H1 (cell line): Measurements from ENCODE around the gene TNNT3. TPM values are rescaled to one million over a fixed set of nuclear protein-coding genes. Genes with fewer than 3 reads are reported as not detected.

Experiments used
- CTCF ChIA-PET: fragments of 300-600 bp; sonication (Branson Sonifier 250); formaldehyde crosslinking; loops from one replicate; lab custom pipeline; 2021; ENCODE audit not compliant: partially characterized antibody; lab: Charles Lee
- POLR2A ChIA-PET: fragments of 300-600 bp; sonication (Branson Sonifier 250); formaldehyde crosslinking; loops from one replicate; lab custom pipeline; 2021; ENCODE audit warnings: inconsistent platforms; ENCODE audit not compliant: partially characterized antibody; lab: Charles Lee
- DNase-seq, 2 experiments: peaks; one replicate each; pipeline versions ENCODE4 v3.0.0 to v3.0.0-alpha.2; 2010 to 2022; ENCODE audit warnings: low spot score in 2 of 2, low read depth in 1 of 2, mixed read lengths in 1 of 2
- FAIRE-seq: peaks from 2 replicates; lab custom pipeline; 2011; peaks lifted over from hg19 to GRCh38; lab: Jason Lieb, UNC
- H2AFZ ChIP-seq: 2 replicates; pipeline ENCODE4 v1.8.1; 2012; ENCODE audit warnings: low read length, inconsistent platforms
- H2AK5ac ChIP-seq: 2 replicates; pipeline ENCODE4 v1.6.1; 2013; ENCODE audit warnings: low read depth, low read length
- H2BK120ac ChIP-seq: replicated peaks from 2 replicates; pipeline ENCODE3; 2013; ENCODE audit warnings: low read depth, low read length, inconsistent platforms
- H2BK12ac ChIP-seq: 2 replicates; pipeline ENCODE4 v1.6.1; 2013; ENCODE audit warnings: low read depth, low read length
- H2BK15ac ChIP-seq: 2 replicates; pipeline ENCODE4 v1.6.1; 2013; ENCODE audit warnings: low read length
- H2BK20ac ChIP-seq: 2 replicates; pipeline ENCODE4 v1.6.1; 2013; ENCODE audit warnings: low read length
- H2BK5ac ChIP-seq: 2 replicates; pipeline ENCODE4 v1.6.1; 2013; ENCODE audit warnings: low read depth, low read length
- H3K14ac ChIP-seq: 2 replicates; pipeline ENCODE4 v1.6.1; 2013; ENCODE audit warnings: inconsistent platforms; ENCODE audit not compliant: insufficient read length
- H3K18ac ChIP-seq: 2 replicates; pipeline ENCODE4 v1.6.1; 2013; ENCODE audit warnings: low read length; ENCODE audit errors: extremely low read depth
- H3K23ac ChIP-seq: 2 replicates; pipeline ENCODE4 v1.6.1; 2013; ENCODE audit warnings: inconsistent platforms; ENCODE audit not compliant: insufficient read length
- H3K23me2 ChIP-seq: 2 replicates; pipeline ENCODE4 v1.6.1; 2013; ENCODE audit warnings: low read depth, low read length
- H3K27ac ChIP-seq: 2 replicates; pipeline ENCODE4 v1.6.1; 2011; ENCODE audit warnings: low read depth, low read length, inconsistent platforms
- H3K27me3 ChIP-seq, 4 experiments: replicated peaks in 1 of 4; 1 replicate in 1 of 4; 2 replicates in 3 of 4; pipeline versions ENCODE4 v1.6.1 to v1.8.1; 2011 to 2013; ENCODE audit warnings: low read length in 3 of 4, mild to moderate bottlenecking in 3 of 4, inconsistent platforms in 2 of 4, mixed read lengths in 2 of 4, moderate library complexity in 1 of 4; ENCODE audit not compliant: control insufficient read depth in 3 of 4, insufficient read depth in 3 of 4; ENCODE audit errors: extremely low read depth in 1 of 4
- H3K36me3 ChIP-seq, 4 experiments: 2 replicates each; pipeline versions ENCODE4 v1.6.1 to v1.8.1; 2011 to 2013; ENCODE audit warnings: mild to moderate bottlenecking in 4 of 4, low read length in 3 of 4, moderate library complexity in 2 of 4, control low read depth in 1 of 4, inconsistent platforms in 1 of 4; ENCODE audit not compliant: insufficient read depth in 4 of 4, control insufficient read depth in 2 of 4
- H3K4ac ChIP-seq: replicated peaks from 2 replicates; pipeline ENCODE3; 2013; ENCODE audit warnings: low read length, low read depth, mixed read lengths, inconsistent platforms; ENCODE audit not compliant: insufficient read length
- H3K4me1 ChIP-seq, 4 experiments: replicated peaks in 1 of 4; 1 replicate in 1 of 4; 2 replicates in 3 of 4; pipeline versions ENCODE4 v1.6.1 to v1.8.1; 2011 to 2013; ENCODE audit warnings: low read length in 3 of 4, inconsistent platforms in 2 of 4, mixed read lengths in 1 of 4; ENCODE audit not compliant: insufficient read depth in 4 of 4, control insufficient read depth in 3 of 4
- H3K4me2 ChIP-seq, 2 experiments: 2 replicates each; pipeline versions ENCODE4 v1.6.1 to v1.8.1; 2011 to 2013; ENCODE audit warnings: low read depth in 2 of 2, low read length in 2 of 2, control low read depth in 1 of 2, inconsistent platforms in 1 of 2, mild to moderate bottlenecking in 1 of 2; ENCODE audit not compliant: insufficient read depth in 1 of 2
- H3K4me3 ChIP-seq, 4 experiments: fragments of 200-600, 300-600 bp in 1 of 4; sonication (generic), shearing (Covaris generic), sonication (Bioruptor Twin) in 1 of 4; 2 replicates each; pipeline versions ENCODE4 v1.5.1 to v1.8.1; 2011 to 2016; ENCODE audit warnings: low read length in 4 of 4, low read depth in 3 of 4, control low read depth in 2 of 4, inconsistent platforms in 2 of 4, mild to moderate bottlenecking in 2 of 4, mixed read lengths in 1 of 4, moderate library complexity in 1 of 4; ENCODE audit not compliant: insufficient read depth in 2 of 4; ENCODE audit errors: extremely low read depth in 1 of 4
- H3K56ac ChIP-seq: replicated peaks from 2 replicates; pipeline ENCODE3; 2013; ENCODE audit warnings: low read depth, mild to moderate bottlenecking, mixed read lengths, low read length, inconsistent platforms; ENCODE audit not compliant: insufficient read length
- H3K79me1 ChIP-seq: 2 replicates; pipeline ENCODE4 v1.6.1; 2013; ENCODE audit warnings: low read depth, low read length, control low read depth
- H3K79me2 ChIP-seq, 2 experiments: 2 replicates each; pipeline versions ENCODE4 v1.6.1 to v1.8.1; 2012 to 2013; ENCODE audit warnings: low read length in 2 of 2, mild to moderate bottlenecking in 2 of 2, inconsistent platforms in 1 of 2; ENCODE audit not compliant: insufficient read depth in 2 of 2, control insufficient read depth in 1 of 2
- H3K9ac ChIP-seq, 4 experiments: replicated peaks in 1 of 4; 1 replicate in 1 of 4; 2 replicates in 3 of 4; pipeline versions ENCODE4 v1.6.1 to v1.8.1; 2011 to 2013; ENCODE audit warnings: low read depth in 3 of 4, low read length in 3 of 4, control low read depth in 2 of 4, mild to moderate bottlenecking in 2 of 4, moderate library complexity in 2 of 4, inconsistent platforms in 1 of 4; ENCODE audit errors: extremely low read depth in 1 of 4
- H3K9me3 ChIP-seq, 2 experiments: 2 replicates each; pipeline versions ENCODE4 v1.6.1 to v1.8.1; 2012 to 2013; ENCODE audit warnings: mild to moderate bottlenecking in 2 of 2, moderate library complexity in 2 of 2, control low read depth in 1 of 2, inconsistent platforms in 1 of 2, low read depth in 1 of 2, low read length in 1 of 2, mixed read lengths in 1 of 2; ENCODE audit not compliant: insufficient read depth in 2 of 2
- H4K20me1 ChIP-seq, 2 experiments: replicated peaks in 1 of 2; 2 replicates each; pipeline versions ENCODE3 to v1.8.1; 2011 to 2013; ENCODE audit warnings: inconsistent platforms in 2 of 2, low read length in 2 of 2, mild to moderate bottlenecking in 1 of 2; ENCODE audit not compliant: insufficient read depth in 2 of 2, control insufficient read depth in 1 of 2
- H4K5ac ChIP-seq: 2 replicates; pipeline ENCODE4 v1.6.1; 2013; ENCODE audit warnings: low read length, low read depth, mixed read lengths, inconsistent platforms; ENCODE audit not compliant: insufficient read length
- H4K8ac ChIP-seq: 2 replicates; pipeline ENCODE4 v1.8.0; 2013; ENCODE audit warnings: mild to moderate bottlenecking, moderate library complexity, low read length, inconsistent platforms; ENCODE audit not compliant: insufficient read depth; ENCODE audit errors: extremely low read depth
- H4K91ac ChIP-seq: replicated peaks from 2 replicates; pipeline ENCODE3; 2013; ENCODE audit warnings: low read length, mixed read lengths, inconsistent platforms; ENCODE audit not compliant: insufficient read length
- CHD1 ChIP-seq: IDR thresholded peaks from 2 replicates; pipeline ENCODE4 v1.6.1; 2012; ENCODE audit warnings: low read depth, low read length, improper control_type of control experiment
- CHD2 ChIP-seq: IDR thresholded peaks from 2 replicates; pipeline ENCODE4 v1.6.1; 2012; ENCODE audit warnings: low read length, improper control_type of control experiment
- MAFK ChIP-seq: IDR thresholded peaks from 2 replicates; pipeline ENCODE4 v1.6.1; 2012; ENCODE audit warnings: low read depth, mild to moderate bottlenecking, improper control_type of control experiment, low read length
- NANOG ChIP-seq: IDR thresholded peaks from 2 replicates; pipeline ENCODE4 v1.6.1; 2011; ENCODE audit warnings: low read length, low read depth, mild to moderate bottlenecking, inconsistent platforms; ENCODE audit not compliant: insufficient read depth, poor library complexity, severe bottlenecking
- SRF ChIP-seq: IDR thresholded peaks from 2 replicates; pipeline ENCODE4 v1.6.1; 2011; ENCODE audit warnings: mild to moderate bottlenecking, low read depth, low read length, moderate library complexity
- TAF1 ChIP-seq: IDR thresholded peaks from 2 replicates; pipeline ENCODE4 v1.6.1; 2011; ENCODE audit warnings: mild to moderate bottlenecking, low read depth, low read length
- YY1 ChIP-seq: IDR thresholded peaks from 2 replicates; pipeline ENCODE4 v1.6.1; 2011; ENCODE audit warnings: low read depth, mild to moderate bottlenecking, low read length
- WGBS, 2 experiments: shearing (Covaris generic) in 1 of 2; methylation state at CpG; one replicate each; pipeline versions ENCODE4 v1.1.6 to v1.1.7; 2013 to 2015; ENCODE audit warnings: low lambda C conversion rate in 2 of 2, mixed read lengths in 2 of 2, inconsistent platforms in 1 of 2, low coverage in 1 of 2, missing lambda C conversion rate in 1 of 2; ENCODE audit not compliant: insufficient replicate concordance in 2 of 2, insufficient coverage in 1 of 2, insufficient read length in 1 of 2; ENCODE audit errors: extremely low coverage in 1 of 2, missing lambda C conversion rate in 1 of 2; 5-methylcytosine and 5-hydroxymethylcytosine counted together
- polyA plus RNA-seq, 7 experiments: library from polyadenylated mRNA; depleted of rRNA in 3 of 7; stranded (reverse) in 5 of 7; unstranded in 2 of 7; fragments of >200 nt in 5 of 7; fragments of 200-250 nt in 2 of 7; gene quantifications; 1 replicate in 5 of 7; 2 replicates in 1 of 7; 4 replicates in 1 of 7; pipeline versions ENCODE4 v1.2.1 to v1.2.3, GENCODE V29; 2011 to 2013; ENCODE audit warnings: missing spikeins in 2 of 7, mixed read lengths in 2 of 7
- total RNA-seq: library from RNA; stranded (reverse); fragmentation: NEBNext Ultra II Directional; extraction: Animal tissue kit (Norgen Biotek cat#: 25700); gene quantifications from 2 replicates; pipeline ENCODE4 v1.2.1, GENCODE V29; 2021

The TNNT3 gene
- total and polyA plus RNA-seq, 2 of the 8 experiments (the other 6 are each of a cell fraction or from before 2014, with no cell fraction given): not detected

- no peak for FAIRE-seq
- POLR2A ChIA-PET: interaction anchor here (0.7 to 1.9 kb wide), 6 partner anchors 8 to 64 kb away, joined by 3 to 5 read pairs (median 3); partner anchors contain the start of gene MRPL23
- H4K8ac ChIP-seq: no peak overlapping the region
- TF ChIP-seq YY1: no peak
- TF ChIP-seq SRF: no peak
- no peak for TF ChIP-seq NANOG
- no peak for TF ChIP-seq TAF1
- no peak for TF ChIP-seq MAFK
- no peak for TF ChIP-seq CHD2
- TF ChIP-seq CHD1: no peak
Observed at GRCh38 chr11:1967641-1968225, 48.2 kb downstream of the TNNT3 start.

More at GRCh38 chr11:1967641-1968225, 48.2 kb downstream of the TNNT3 start:
- Histone ChIP-seq H3K27me3 (no peaks in the 10 kb centered on the region), H2BK15ac (no peak overlapping the region), H3K4me3 (no peak overlapping the region), H3K56ac (no peak overlapping the region), H3K79me2 (no peaks in the 10 kb centered on the region), H3K79me1 (no peaks in the 10 kb centered on the region), H2BK120ac (no peak overlapping the region), H2BK20ac (no peak overlapping the region), H3K4me1 (no peaks in the 10 kb centered on the region), H4K20me1 (no peaks in the 10 kb centered on the region), H2BK12ac (no peak overlapping the region), H3K23me2 (no peaks in the 10 kb centered on the region), H3K18ac (no peak overlapping the region), H3K4ac (no peak overlapping the region), H4K5ac (no peak overlapping the region), H3K36me3 (no peaks in the 10 kb centered on the region), H3K9ac (no peak overlapping the region), H2AFZ (no peak overlapping the region), H3K27ac (no peak overlapping the region), H2BK5ac (no peak overlapping the region), H4K91ac (no peak overlapping the region), H3K14ac (no peak overlapping the region), H3K23ac (no peak overlapping the region), H3K4me2 (no peak overlapping the region), H3K9me3 (no peaks in the 10 kb centered on the region), H2AK5ac (no peak overlapping the region)
- no CpG with 5 or more reads among the region's 21 CpGs for WGBS, 2 experiments
- CTCF ChIA-PET: interaction anchor here (0.7 to 6.6 kb wide), 22 partner anchors 9 to 274 kb away, joined by 3 to 100 read pairs (median 3); partner anchors contain the start of gene TNNT3
- no peak for DNase-seq
